ENCODE results near the gene AGRP.

The AGRP gene

GRCh38 chr16:67483150-67483549 is at the start of gene AGRP:
Gene AGRP (minus strand): TSS chr16:67483547. CDS start chr16:67483398, 149 bp downstream.
- peak within 1 kb of the TSS; percentile 96 for H3K4me3 ChIP-seq (replicated peaks; ENCODE audit: low read depth, low read length)
- no peak for DNase-seq (ENCODE audit: extremely low read depth, low read depth)
- TF ChIP-seq CTCF (IDR thresholded peaks at IDR 0.05; ENCODE audit: low read depth, low read length, missing control alignments), result no peak

GRCh38 chr16:67531247-67531646 is 47.9 kb upstream of the AGRP start:
- peak overlapping the region; percentile 79; the same call in 1 of the 2 replicates for H3K4me3 ChIP-seq (replicated peaks; ENCODE audit: low read depth, low read length)
- TF ChIP-seq CTCF (IDR thresholded peaks at IDR 0.05; ENCODE audit: low read depth, low read length, missing control alignments), result no peak
- DNase-seq (ENCODE audit: extremely low read depth, low read depth), result no peak

GRCh38 chr16:67530013-67530939 is 46.9 kb upstream of the AGRP start:
- DNase-seq (ENCODE audit: extremely low read depth, low read depth), result no peak
- peak overlapping the region; percentile 79 for H3K4me3 ChIP-seq (replicated peaks; ENCODE audit: low read depth, low read length)
- no peak for TF ChIP-seq CTCF (IDR thresholded peaks at IDR 0.05; ENCODE audit: low read depth, low read length, missing control alignments)

- no peak for TF ChIP-seq CTCF (IDR thresholded peaks at IDR 0.05; ENCODE audit: low read depth, low read length, missing control alignments)
- no peak for DNase-seq (ENCODE audit: extremely low read depth, low read depth)
- peak overlapping the region; percentile 79 for H3K4me3 ChIP-seq (replicated peaks; ENCODE audit: low read depth, low read length)
Measured at GRCh38 chr16:67529582-67530012, 46.2 kb upstream of the AGRP start.

- no peak for DNase-seq (ENCODE audit: extremely low read depth, low read depth)
- peak overlapping the region; percentile 79 for H3K4me3 ChIP-seq (replicated peaks; ENCODE audit: low read depth, low read length)
- no peak for TF ChIP-seq CTCF (IDR thresholded peaks at IDR 0.05; ENCODE audit: low read depth, low read length, missing control alignments)
Measured at GRCh38 chr16:67528870-67529581, 45.7 kb upstream of the AGRP start.

- DNase-seq (ENCODE audit: extremely low read depth, low read depth), result no peak
- TF ChIP-seq CTCF (IDR thresholded peaks at IDR 0.05; ENCODE audit: low read depth, low read length, missing control alignments), result no peak
- H3K4me3 ChIP-seq (replicated peaks; ENCODE audit: low read depth, low read length), result peak within 1 kb of the TSS; percentile 79
Measured at GRCh38 chr16:67528222-67528869, 45.0 kb upstream of the AGRP start, which contains the start of gene RIPOR1. Gene RIPOR1 (plus strand): TSS chr16:67528829. CDS start chr16:67538447, 9,618 bp downstream.
